Upper lobe of right lung (tissue), 1 donor: ENCODE results near the gene ANKS1B. TPM values are rescaled to one million over a fixed set of nuclear protein-coding genes. Genes with fewer than 3 reads are reported as not detected.

Experiments used
- ATAC-seq: fragments of 200-7000 bp; cut with Tn5 transposase; one replicate; pipeline ENCODE4 v1.9.1; 2020; ENCODE audit warnings: mild to moderate bottlenecking, moderate library complexity
- DNase-seq: peaks from one replicate; pipeline ENCODE4 v3.0.0-alpha.2; 2020
- H3K27ac ChIP-seq: fragments of 200-600 bp; one replicate; pipeline ENCODE4 v1.8.0; 2022
- H3K27me3 ChIP-seq: fragments of 200-600 bp; one replicate; pipeline ENCODE4 v1.8.0; 2022; ENCODE audit warnings: mild to moderate bottlenecking
- H3K36me3 ChIP-seq: fragments of 200-600 bp; one replicate; pipeline ENCODE4 v1.8.0; 2022
- H3K4me1 ChIP-seq: fragments of 200-600 bp; one replicate; pipeline ENCODE4 v1.8.0; 2022
- H3K4me3 ChIP-seq: fragments of 200-600 bp; one replicate; pipeline ENCODE4 v1.8.0; 2022; ENCODE audit warnings: mild to moderate bottlenecking
- H3K9me3 ChIP-seq: fragments of 200-600 bp; one replicate; pipeline ENCODE4 v1.8.0; 2022
- CTCF ChIP-seq: fragments of 200-600 bp; IDR thresholded peaks from one replicate; pipeline ENCODE4 v1.8.0; 2022; ENCODE audit warnings: antibody characterized with exemption
- intact Hi-C: fragments of 100-400 bp; cut with DNase I; formaldehyde crosslinking; loops from one replicate; pipeline ENCODE4 v1.11.0; 2022
- total RNA-seq: library from RNA; stranded (reverse); fragmentation: NEBNext Ultra II Directional; extraction: Animal tissue kit (Norgen Biotek cat#: 25700); gene quantifications from one replicate; pipeline ENCODE4 v1.2.1, GENCODE V29; 2021
- donor health status: DM: no; HTN: yes; CAD: no; lungs with severe emphysema.

The ANKS1B gene
- total RNA-seq, 1 donor from 2014 or later: 5.3 TPM

DNA sequence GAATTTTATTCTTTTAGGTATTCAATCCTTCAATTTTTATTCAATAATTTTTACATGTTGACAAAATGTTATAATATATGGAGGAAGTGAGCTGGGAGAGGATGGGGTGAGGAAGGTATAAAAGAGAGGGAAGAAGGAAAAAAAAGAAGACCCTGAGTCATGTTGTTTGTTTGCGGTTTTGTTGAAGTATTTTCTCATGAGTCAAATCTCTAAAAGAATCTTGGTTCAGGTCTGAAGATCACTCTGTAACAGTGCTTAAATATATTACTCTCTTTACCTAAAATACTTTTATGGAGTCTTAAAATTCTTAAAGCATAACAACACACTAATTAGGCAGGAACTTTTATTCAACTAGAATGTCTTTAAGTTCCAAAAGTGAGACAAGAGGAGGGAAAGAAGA is 826.8 kb downstream of the ANKS1B start:
- no peak for TF ChIP-seq CTCF
- intact Hi-C loops: no loop called here
- Histone ChIP-seq H3K4me1 (no peaks in the 10 kb centered on the region), H3K9me3 (no peaks in the 10 kb centered on the region), H3K36me3 (no peaks in the 10 kb centered on the region), H3K4me3 (no peak overlapping the region), H3K27ac (no peak overlapping the region), H3K27me3 (no peaks in the 10 kb centered on the region)
- ATAC-seq: no peak
- no peak for DNase-seq

DNA sequence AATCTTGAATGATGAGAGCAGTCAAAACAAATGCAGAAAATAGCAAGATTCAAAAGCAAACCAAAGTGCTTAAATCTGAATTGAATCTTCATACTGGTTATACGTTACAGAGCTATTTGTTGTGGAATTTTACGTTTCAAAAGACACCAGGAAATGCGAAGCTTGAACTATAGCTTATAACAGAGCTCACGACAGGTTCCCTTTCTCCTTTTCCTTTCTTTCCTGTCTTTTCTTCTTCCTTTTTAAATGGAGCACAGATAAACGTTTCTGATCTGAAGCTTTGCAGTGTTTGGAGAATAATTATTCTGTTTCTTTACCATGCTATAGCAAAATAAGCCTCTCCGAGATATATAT is 829.8 kb downstream of the ANKS1B start:
- no peaks in the 10 kb centered on the region for H3K9me3 ChIP-seq
- H3K36me3 ChIP-seq: no peaks in the 10 kb centered on the region
- ATAC-seq (no peak), DNase-seq (no peak)
- intact Hi-C loops: no loop called here
- no peaks in the 10 kb centered on the region for H3K4me1 ChIP-seq
- H3K27me3 ChIP-seq: no peaks in the 10 kb centered on the region
- no peak overlapping the region for H3K27ac ChIP-seq
- TF ChIP-seq CTCF: no peak
- no peak overlapping the region for H3K4me3 ChIP-seq

GRCh38 chr12:99154216-99154982 is 830.3 kb downstream of the ANKS1B start:
- no peak overlapping the region for H3K27ac ChIP-seq
- TF ChIP-seq CTCF: no peak
- no peaks in the 10 kb centered on the region for H3K27me3 ChIP-seq
- intact Hi-C loops: no loop called here
- no peaks in the 10 kb centered on the region for H3K4me1 ChIP-seq
- no peak for ATAC-seq
- H3K36me3 ChIP-seq: no peaks in the 10 kb centered on the region
- H3K9me3 ChIP-seq: no peaks in the 10 kb centered on the region
- no peak for DNase-seq
- H3K4me3 ChIP-seq: no peak overlapping the region

DNA sequence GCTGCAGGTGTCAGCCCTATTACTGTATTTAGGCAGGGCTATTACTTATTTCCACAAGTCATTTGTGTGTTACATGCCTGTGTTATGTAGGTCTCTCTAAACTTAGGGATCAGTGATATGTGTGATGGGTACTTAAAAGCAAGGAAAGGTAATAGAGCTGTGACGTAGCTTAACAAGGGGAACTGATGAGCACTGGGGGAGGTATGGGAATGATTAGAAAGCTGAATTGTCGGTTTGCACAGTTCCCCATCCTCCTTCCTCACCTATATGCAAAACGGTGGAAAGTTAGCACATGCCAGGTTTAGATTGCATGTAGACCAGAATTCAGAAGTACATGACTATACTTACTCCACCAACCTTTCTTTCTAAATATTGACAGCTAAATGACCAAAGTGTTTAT is 831.4 kb downstream of the ANKS1B start:
- Histone ChIP-seq H3K27ac (no peak overlapping the region), H3K9me3 (no peaks in the 10 kb centered on the region), H3K36me3 (no peaks in the 10 kb centered on the region), H3K27me3 (no peaks in the 10 kb centered on the region), H3K4me1 (no peaks in the 10 kb centered on the region), H3K4me3 (no peak overlapping the region)
- no peak for TF ChIP-seq CTCF
- DNase-seq: no peak
- no peak for ATAC-seq
- intact Hi-C loops: no loop called here

DNA sequence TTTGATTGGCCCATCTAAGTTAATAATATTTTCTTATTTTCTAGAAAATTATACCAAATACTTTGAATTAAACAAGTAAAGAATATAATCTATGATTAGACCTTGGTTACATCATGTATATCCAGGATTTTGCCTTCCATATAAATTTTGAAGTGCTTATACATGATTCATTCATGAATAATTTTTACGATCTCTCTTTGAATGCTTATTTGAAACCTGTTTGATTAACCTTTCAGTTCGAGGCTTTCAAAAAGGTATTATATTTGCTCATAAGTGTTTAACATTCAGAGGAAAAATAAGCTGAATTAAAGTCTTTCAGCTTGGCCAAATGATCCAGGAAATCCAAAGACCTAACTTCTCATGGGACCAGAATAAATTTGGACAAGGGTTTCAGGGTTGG is 832.4 kb downstream of the ANKS1B start:
- ATAC-seq (no peak), DNase-seq (no peak)
- intact Hi-C loops: no loop called here
- Histone ChIP-seq H3K4me3 (no peak overlapping the region), H3K27me3 (no peaks in the 10 kb centered on the region), H3K27ac (no peak overlapping the region), H3K36me3 (no peaks in the 10 kb centered on the region), H3K9me3 (no peaks in the 10 kb centered on the region), H3K4me1 (no peaks in the 10 kb centered on the region)
- TF ChIP-seq CTCF: no peak

- TF ChIP-seq CTCF: no peak
- Histone ChIP-seq H3K4me3 (no peak overlapping the region), H3K4me1 (no peaks in the 10 kb centered on the region), H3K27me3 (no peaks in the 10 kb centered on the region), H3K36me3 (no peaks in the 10 kb centered on the region), H3K9me3 (no peaks in the 10 kb centered on the region), H3K27ac (no peak overlapping the region)
- no peak for ATAC-seq
- DNase-seq: no peak
- intact Hi-C loops: no loop called here
Measured at GRCh38 chr12:99151744-99152143, 833.0 kb downstream of the ANKS1B start.
